GM21528 (cell line): ENCODE data around the gene CIROP.

Experiments used
- ATAC-seq: cut with Tn5 transposase; IDR thresholded peaks from one replicate; pipeline ENCODE4 v1.9.1; 2021; ENCODE audit warnings: mild to moderate bottlenecking, moderate library complexity; ENCODE audit not compliant: unreplicated experiment, low FRiP score

The CIROP gene

DNA sequence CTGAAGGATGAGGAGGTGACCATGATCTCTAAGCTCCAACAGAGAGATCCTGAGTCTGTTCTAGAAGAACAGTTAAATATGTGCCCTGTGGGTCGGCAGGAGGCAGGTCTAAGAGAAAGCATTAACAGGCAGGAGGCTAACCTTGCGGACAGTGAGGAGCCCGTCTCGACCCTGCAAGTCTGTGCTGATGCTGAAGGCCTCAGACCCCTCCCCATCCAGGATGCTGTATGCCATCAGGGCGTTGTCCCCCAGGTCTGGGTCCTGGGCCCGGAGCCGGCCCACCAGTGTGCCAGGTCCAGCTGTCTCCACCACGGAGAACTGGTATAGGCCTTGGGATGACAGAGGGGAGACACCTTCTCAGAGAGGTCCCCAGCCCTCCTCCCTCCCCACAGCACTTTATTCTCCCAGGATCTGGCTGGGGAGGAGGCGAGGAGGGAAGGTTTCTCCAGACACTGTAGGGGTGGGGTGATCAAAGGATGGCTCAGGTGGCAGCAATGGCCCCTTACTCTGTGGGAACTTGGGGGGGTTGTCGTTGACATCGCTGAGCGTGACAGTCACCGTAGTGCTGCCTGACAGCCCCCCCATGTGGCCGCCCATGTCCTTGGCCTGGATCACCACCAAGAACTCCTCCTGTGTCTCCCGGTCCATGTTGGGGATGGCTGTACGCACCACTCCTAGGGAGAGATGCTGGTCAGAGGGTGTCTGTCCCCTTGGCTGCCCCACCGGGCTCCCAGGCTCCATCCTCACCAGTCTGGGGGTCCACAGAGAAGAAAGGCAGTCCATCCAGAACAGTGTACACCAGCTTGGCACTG lies 50.6 kb downstream of the CIROP start:
- no peak for ATAC-seq

DNA sequence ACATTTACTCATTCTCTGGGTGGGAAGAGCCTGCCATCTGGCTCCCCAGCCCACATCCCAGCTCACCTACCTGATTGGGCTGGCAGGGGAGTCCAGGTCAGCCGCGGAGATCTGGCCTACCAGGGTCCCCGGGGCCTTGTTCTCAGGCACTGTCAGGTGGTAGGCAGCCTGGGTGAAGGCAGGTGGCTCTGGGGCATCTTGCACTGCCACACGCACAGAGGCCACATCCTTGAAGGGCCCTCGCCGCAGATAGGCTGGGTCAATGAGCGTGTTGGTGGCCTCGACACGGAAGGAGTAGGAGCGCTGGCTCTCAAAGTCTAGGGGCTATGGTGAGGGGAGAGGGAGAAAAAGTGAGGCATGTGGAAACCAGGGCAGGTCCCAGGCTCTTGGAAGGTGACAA lies 51.4 kb downstream of the CIROP start:
- ATAC-seq, result no peak

DNA sequence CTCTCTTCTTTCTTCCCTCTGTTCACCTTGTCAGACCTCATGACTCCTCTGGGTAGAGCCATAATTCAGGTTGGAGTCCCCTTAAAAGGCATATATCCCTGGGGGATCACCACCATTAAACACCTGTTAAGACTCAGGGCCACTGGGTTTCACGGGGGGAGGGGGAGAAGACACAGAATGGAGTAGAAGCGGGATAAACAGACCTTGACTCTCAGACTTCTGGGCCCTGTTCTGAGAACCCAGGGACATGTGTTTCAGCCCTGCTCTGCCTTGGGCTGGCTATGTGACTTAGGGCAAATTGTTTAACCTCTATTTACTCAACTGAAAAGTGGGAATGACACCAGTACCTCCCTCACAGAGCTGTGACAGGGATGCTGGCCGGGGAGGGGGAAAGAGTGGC lies 52.1 kb downstream of the CIROP start:
- ATAC-seq, result no peak

DNA sequence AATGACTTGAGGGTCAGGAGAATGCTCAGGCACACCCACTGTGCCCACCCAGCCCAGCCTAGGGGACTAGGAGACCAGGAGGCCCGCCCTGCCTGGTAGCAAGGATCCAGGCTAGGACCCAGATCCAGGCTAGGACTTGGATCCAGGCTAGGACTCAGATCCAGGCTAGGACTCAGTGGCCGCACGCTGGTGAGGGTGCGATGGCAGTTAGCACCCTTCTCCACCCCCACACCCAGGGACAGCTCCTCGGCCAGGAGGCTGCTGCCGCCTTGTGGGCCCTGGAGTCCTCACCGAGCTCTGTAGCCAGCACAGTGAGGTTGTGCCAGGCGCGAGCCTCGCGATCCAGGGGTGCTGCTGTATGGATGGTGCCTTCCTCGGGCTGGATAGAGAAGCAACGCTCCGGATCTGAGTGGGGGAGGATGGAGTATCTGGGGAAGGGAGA lies 52.6 kb downstream of the CIROP start:
- ATAC-seq, result no peak

DNA sequence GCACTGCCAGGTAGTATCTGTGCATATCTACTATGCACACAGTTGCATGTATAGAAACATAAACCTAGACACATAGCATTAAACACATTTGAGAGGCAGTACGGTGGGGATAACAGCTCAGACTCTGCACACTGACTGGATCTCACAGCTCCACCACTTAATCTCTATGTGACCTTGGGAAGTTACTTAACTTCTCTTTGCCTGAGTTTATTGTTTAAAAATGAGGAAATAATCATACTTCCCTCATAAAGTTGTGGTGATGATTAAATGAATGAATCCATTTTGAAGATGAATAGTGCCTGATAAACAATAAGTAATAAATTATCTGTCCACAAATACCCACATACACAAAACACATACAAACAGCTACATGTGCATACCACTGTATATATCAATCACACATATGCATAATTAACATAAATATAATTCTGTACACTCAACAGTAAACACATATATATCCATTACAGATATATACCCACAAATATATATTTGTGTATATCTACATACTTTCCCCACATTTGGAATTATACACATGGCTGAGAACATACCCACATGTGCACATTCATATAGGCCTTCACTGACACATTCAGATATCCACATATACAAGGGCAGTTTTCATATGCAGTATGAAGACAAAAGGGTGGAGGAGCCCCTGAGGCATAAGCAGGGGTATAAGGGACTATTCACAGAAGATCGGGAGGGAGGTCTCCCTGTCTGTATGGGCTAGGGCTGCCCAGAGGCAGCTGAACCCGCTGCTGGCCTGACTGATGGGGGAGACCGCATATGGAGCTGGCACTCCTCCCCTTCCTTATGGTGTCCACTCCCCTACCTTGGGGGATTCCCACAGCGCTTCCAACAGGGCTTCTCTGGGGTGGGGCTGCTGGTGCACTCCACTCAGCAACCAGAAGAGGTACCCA lies 53.4 kb downstream of the CIROP start:
- ATAC-seq, result no peak
